Transverse colon (tissue), 4 donors: ENCODE results near the gene RNF126.

Experiments used
- EP300 ChIP-seq: sonication (generic); formaldehyde crosslinking; IDR thresholded peaks from one replicate; pipeline ENCODE4 v1.6.1; 2017; ENCODE audit warnings: antibody characterized with exemption, low read depth
- POLR2A ChIP-seq: fragments of 450-650 bp; IDR thresholded peaks from one replicate; pipeline ENCODE4 v1.6.1; 2016; ENCODE audit warnings: antibody characterized with exemption, mild to moderate bottlenecking, moderate library complexity
- POLR2AphosphoS5 ChIP-seq, 3 donors: sonication (generic); formaldehyde crosslinking; IDR thresholded peaks; one replicate each; pipeline ENCODE4 v1.6.1; 2016; ENCODE audit warnings: antibody characterized with exemption in 3 of 3
- TF ChIP-seq, protein P1 (sequence below), 5 experiments: fragments of 200-600 bp in 3 of 5; fragments of 450-650 bp in 2 of 5; sonication (generic) in 3 of 5; IDR thresholded peaks; 1 replicate in 2 of 5; 2 replicates in 3 of 5; pipeline ENCODE4 v1.5.1; 2016 to 2017; ENCODE audit warnings: antibody characterized with exemption in 5 of 5, inconsistent platforms in 3 of 5, mild to moderate bottlenecking in 2 of 5, moderate library complexity in 1 of 5

DNA sequence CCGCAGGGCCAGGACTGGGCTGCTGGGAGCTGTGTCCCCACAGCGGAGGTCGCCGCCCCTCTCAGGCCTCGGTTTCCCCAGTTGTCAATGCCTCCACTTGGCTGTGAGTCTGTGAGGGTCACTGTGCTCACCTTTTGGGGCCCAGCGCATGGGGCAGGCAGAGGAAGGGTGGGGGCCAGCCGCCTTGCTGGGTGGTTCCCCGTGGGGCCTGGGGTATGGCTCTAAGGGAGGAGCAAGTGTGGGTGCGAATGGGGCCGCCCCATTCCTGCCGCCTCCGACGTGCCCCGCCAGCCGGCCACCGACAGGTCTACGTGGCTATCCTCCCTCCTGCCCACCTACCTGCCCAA is 24.1 kb downstream of the RNF126 start:
- TF ChIP-seq, protein P1, sequence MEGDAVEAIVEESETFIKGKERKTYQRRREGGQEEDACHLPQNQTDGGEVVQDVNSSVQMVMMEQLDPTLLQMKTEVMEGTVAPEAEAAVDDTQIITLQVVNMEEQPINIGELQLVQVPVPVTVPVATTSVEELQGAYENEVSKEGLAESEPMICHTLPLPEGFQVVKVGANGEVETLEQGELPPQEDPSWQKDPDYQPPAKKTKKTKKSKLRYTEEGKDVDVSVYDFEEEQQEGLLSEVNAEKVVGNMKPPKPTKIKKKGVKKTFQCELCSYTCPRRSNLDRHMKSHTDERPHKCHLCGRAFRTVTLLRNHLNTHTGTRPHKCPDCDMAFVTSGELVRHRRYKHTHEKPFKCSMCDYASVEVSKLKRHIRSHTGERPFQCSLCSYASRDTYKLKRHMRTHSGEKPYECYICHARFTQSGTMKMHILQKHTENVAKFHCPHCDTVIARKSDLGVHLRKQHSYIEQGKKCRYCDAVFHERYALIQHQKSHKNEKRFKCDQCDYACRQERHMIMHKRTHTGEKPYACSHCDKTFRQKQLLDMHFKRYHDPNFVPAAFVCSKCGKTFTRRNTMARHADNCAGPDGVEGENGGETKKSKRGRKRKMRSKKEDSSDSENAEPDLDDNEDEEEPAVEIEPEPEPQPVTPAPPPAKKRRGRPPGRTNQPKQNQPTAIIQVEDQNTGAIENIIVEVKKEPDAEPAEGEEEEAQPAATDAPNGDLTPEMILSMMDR (IDR thresholded peaks at IDR 0.05), result no peak
- TF ChIP-seq POLR2AphosphoS5 (IDR thresholded peaks at IDR 0.05), result no peak
- TF ChIP-seq POLR2A, result no peak
- no peak for TF ChIP-seq EP300
